Activated CD4-positive, CD25-positive, alpha-beta regulatory T cell treated with anti-CD3 and anti-CD28 coated beads, Interleukin-2, amount 50 U/mL, for 16 hours (primary cell): Measurements from ENCODE around the gene C4orf33.

Experiments
- DNase-seq: peaks from one replicate; pipeline ENCODE4 v3.0.0-alpha.2; 2020; ENCODE audit warnings: low read depth, low spot score

The C4orf33 gene

DNA sequence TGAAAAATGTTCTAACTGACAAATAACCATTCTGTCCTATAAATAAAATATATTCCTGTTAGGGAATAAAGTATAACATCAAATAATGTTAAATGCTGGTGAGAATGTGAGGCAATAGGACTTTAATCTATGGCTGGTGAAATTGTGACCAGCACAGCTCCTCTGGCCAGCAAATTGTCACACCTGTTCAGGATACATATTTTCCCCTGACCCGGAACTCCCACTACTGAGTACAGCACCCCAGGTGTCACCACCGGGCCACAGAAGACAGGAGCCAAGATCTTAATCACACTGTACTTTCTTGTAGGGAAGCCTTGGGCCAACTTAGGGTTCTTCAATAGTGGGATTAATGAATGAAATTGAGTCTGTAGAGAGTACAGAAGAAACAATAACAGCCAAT is 33.2 kb downstream of the C4orf33 start:
- no peak for DNase-seq

DNA sequence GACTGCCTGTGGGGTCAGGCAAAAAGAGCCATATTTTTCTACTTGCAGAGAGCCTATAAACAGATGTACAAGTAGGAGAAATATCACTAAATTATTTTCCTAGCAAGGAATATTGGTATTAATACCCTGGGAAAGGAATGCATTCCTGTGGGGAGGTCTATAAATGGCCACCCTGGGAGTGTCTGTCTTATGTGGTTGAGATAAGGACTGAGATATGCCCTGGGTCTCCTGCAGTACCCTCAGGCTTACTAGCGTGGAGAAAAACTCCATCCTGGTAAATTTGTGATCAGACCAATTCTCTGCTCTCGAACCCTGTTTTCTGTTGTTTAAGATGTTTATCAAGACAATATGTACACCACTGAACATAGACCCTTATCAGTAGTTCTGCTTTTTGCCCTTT is 35.4 kb downstream of the C4orf33 start:
- no peak for DNase-seq

- DNase-seq: no peak
These were observed 40.5 kb downstream of the C4orf33 start for GRCh38 chr4:129136433-129136832.

DNA sequence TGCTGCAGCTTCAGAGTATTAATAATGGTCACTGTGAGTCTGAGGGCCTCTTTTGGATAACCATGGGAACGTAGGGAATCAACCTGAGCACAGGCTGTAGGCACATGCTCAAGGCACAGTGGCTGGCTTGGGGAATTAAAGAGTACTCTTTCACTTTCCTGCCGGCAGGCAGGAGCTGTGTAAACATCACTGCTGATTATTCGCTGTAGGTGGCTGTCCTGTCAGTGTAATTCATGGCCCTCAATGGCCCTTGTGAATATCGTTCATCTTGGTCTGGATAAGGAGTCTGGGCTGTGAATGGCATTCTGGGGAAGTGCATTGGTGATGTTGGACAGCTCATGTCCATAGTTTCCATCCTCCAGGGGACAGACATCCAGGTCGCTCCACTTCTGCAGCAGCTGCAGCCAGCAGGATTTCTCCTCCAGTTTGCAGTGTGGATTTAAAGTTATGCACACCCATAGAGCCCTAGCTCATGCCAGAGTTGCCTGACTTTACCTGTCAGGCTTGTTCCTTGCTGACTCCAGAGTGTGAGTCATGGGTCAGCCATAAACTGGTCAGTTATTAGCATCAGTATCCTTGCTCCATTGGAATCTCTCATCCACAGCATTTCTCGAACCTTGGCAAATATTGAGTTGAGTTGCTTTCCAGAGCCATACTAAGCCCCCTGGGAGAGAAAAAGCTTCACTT is 43.0 kb downstream of the C4orf33 start:
- DNase-seq: no peak

DNA sequence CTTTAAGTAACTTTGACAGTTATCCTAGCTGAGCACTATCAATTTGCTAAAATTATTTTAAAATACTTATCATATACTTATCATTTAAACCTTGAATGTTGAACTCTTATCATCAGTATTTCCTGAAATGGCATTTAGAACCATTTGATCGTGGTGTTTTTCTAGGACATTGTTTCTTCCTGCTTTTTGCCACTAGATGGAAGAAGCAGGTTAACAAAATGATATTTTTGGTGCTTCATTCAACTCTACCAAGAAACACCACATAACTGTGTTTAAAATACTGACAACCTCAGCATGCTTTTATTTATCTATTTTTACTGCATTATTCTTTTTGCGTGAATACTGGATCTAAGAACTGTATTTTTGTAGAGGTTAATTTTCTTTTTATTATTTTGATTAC is 44.6 kb downstream of the C4orf33 start:
- DNase-seq: no peak

DNA sequence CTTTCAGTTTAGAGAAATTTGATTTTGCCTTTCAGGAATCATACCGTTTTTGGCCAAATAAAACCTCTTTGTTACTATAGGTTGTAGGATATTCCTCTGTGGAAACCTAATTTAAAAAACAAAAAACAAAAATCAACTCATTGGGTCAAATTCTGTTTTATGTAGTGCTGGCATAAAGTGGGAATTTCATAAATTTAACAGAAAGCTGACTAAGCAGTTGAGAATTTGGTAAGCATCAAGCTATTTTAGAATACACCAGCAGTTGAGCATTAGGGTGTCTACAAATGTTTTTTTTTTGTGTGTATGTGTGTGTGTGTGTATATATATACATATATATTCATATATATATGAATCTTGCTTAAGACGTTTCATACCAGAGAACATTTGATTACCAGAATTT is 47.4 kb downstream of the C4orf33 start:
- no peak for DNase-seq

GRCh38 chr4:129144755-129145206 is 48.8 kb downstream of the C4orf33 start:
- no peak for DNase-seq

GRCh38 chr4:129145222-129145730 is 49.3 kb downstream of the C4orf33 start:
- DNase-seq: no peak

- DNase-seq: no peak
These were observed 50.7 kb downstream of the C4orf33 start for GRCh38 chr4:129146639-129147038.

DNA sequence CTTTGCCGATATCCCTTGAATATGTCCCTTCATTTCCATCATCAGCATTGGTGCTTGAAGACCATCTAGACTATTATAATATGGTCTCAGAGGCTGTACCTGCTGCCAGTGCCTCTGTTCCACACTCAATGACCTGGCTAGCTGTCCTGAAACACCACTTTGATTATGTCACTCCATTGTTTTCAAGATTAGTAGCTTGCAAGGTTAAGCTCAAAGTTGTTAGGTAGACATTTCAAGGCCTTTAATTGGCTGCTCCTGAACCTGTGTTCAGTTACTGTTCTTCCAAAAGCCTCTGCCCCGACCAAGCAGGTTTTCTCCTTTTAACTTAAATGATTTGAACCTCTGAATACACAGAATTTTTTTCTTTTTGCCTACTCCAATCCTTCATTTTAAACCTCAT is 52.9 kb downstream of the C4orf33 start:
- no peak for DNase-seq

DNA sequence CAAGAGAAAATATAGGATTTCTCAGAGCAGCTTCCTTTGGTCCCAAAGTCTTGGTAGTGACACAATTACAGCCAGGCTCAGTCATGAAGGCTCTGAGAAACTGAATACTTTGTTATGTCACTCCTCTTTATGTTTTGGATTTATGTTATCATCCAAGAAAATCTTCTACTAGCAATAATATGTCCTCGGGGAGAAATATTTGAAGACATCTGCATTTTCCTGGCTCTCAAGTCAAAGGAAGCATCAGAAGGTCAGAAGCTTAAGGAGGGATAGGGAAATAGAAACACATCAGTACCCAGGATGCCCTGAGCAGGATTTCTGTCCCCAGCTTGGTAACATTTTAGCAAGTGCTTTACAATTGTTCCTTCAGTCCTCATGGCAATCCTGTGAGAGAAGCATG is 54.0 kb downstream of the C4orf33 start:
- no peak for DNase-seq

DNA sequence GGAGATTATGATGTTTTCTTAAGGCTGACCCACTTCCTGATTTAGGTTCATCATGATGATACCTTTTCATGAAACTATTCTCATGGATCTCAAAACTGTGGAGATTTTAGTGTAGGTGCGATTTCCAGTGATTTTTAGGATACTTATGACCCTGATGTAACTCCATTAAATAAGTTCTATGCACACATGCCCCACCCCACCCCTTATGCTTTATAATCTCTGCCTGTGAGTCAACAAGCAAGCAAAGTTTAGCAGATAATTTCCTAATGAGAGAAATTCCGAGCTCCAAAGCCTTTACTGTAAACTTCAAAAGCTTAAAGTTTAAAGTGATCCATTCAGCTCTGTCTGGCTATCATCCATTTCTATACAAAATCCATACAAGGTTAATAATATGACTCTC is 56.4 kb downstream of the C4orf33 start:
- no peak for DNase-seq

DNA sequence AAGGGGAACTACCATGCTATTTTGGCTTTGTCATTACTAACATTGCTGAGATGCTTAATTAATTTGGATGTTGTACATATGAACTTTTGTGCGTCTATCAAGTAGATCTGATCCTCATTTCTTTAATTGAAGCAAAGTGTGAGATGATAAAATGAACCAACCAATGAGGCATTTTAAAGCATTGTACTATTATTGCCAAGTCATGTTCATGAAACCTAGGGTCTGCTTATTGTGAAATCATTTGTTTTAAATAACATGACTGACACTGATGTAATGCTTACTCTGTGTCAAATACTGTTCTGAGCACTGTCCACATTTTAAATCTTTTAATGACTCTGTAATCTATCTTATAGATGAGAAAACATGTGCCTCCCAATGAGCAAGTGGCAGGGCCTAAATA is 57.7 kb downstream of the C4orf33 start:
- no peak for DNase-seq

DNA sequence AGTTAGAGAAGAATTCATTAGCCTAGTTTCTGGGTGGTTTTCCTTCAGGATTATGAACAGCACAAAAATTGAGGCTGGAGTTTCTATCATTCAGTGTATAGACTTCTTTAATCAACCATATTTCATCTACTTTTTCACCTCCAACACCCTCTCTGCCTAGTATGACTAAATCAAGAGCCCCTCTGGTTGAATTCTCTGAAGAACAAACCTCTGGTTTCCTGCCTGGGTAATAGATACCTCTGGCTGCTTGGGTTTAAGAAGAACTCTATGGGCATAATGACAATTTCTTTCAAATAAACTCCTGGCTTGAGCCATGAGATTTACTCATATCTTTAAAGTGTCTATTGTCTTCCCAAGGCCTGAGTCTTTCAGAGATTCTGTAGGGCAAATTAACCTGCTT is 66.5 kb downstream of the C4orf33 start:
- DNase-seq: no peak

DNA sequence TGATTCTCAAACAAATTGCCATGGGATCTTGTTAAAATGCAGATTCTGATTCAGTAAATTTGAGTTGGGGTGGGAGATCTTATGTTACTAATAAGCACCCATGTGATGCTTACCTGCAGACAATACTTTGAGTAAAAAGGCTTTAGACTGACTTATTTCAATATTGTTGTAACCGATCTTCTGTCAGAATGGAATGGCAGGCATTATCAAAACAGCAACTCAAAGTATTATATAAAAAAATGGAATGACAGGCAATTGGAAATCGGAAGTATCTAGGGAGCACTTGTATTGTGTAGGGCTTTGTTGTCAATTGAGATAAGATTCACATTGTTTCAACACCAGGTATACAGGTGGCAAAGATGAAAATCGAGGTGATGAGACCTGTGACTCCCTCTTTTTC is 67.5 kb downstream of the C4orf33 start:
- DNase-seq: no peak

DNA sequence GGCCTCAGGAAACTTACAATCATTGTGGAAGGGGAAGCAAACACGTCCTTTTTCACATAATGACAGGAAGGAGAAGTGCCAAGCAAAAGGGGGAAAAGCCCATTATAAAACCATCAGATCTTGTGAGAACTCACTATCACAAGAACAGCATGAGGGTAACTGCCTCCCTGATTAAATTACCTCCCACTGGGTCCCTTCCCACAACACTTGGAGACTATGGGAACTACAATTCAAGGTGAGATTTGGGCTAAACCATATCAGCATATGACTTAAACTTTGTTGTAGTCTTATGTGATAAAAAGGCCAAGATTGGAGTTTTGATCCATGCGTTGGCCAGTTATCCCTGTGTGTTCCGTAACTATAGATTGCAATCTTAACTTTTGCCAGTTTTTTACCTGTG is 68.3 kb downstream of the C4orf33 start:
- no peak for DNase-seq
